Osteoblast (primary cell): ENCODE results near the gene FGFR3. TPM values are rescaled to one million over a fixed set of nuclear protein-coding genes. Genes with fewer than 3 reads are reported as not detected.

ENCODE experiments used
- DNase-seq: peaks from one replicate; pipeline ENCODE4 v3.0.0; 2011; ENCODE audit warnings: low spot score, mixed read lengths; ENCODE audit not compliant: insufficient read length; ENCODE audit errors: missing footprints
- H2AFZ ChIP-seq: 2 replicates; pipeline ENCODE4 v1.6.0; 2011; ENCODE audit warnings: mild to moderate bottlenecking, low read length
- H3K27ac ChIP-seq: 2 replicates; pipeline ENCODE4 v1.5.1; 2011; ENCODE audit warnings: mild to moderate bottlenecking, low read depth, low read length, moderate library complexity
- H3K27me3 ChIP-seq: 2 replicates; pipeline ENCODE4 v1.6.0; 2012; ENCODE audit warnings: mild to moderate bottlenecking, control low read depth, inconsistent platforms, low read length, moderate library complexity; ENCODE audit not compliant: insufficient read depth
- H3K36me3 ChIP-seq: 2 replicates; pipeline ENCODE4 v1.5.1; 2011; ENCODE audit warnings: mild to moderate bottlenecking, low read length, control low read depth, moderate library complexity; ENCODE audit not compliant: insufficient read depth
- H3K4me1 ChIP-seq: 2 replicates; pipeline ENCODE4 v1.5.1; 2011; ENCODE audit warnings: mild to moderate bottlenecking, low read length, control low read depth, moderate library complexity; ENCODE audit not compliant: insufficient read depth
- H3K4me2 ChIP-seq: 2 replicates; pipeline ENCODE4 v1.6.0; 2011; ENCODE audit warnings: mild to moderate bottlenecking, low read length; ENCODE audit not compliant: insufficient read depth
- H3K4me3 ChIP-seq: fragments of 200-600 bp; sonication (generic); 3 replicates; pipeline ENCODE4 v1.5.1; 2012; ENCODE audit warnings: mild to moderate bottlenecking, low read length, inconsistent platforms; ENCODE audit not compliant: insufficient read depth
- H3K79me2 ChIP-seq: 2 replicates; pipeline ENCODE4 v1.6.0; 2012; ENCODE audit warnings: mild to moderate bottlenecking, low read length, control low read depth, inconsistent platforms; ENCODE audit not compliant: insufficient read depth
- H3K9me3 ChIP-seq: 2 replicates; pipeline ENCODE4 v1.5.1; 2011; ENCODE audit warnings: low read depth, low read length, control low read depth
- H4K20me1 ChIP-seq: 2 replicates; pipeline ENCODE4 v1.6.0; 2012; ENCODE audit warnings: mild to moderate bottlenecking, low read length, control low read depth; ENCODE audit not compliant: insufficient read depth
- CTCF ChIP-seq: IDR thresholded peaks from 2 replicates; pipeline ENCODE4 v1.5.1; 2011; ENCODE audit warnings: mild to moderate bottlenecking, low read depth, low read length, moderate library complexity; ENCODE audit errors: extremely low read depth
- total RNA-seq: library from RNA; depleted of rRNA; stranded (reverse); fragments of >200 nt; gene quantifications from 2 replicates; pipeline ENCODE4 v1.2.3, GENCODE V29; 2012

Gene FGFR3
- total RNA-seq, 1 donor: 0.36 TPM

GRCh38 chr4:1752284-1753041, 40.6 kb upstream of the FGFR3 start:
- H3K27ac ChIP-seq: no peak overlapping the region
- no peak for TF ChIP-seq CTCF
- H3K4me2 ChIP-seq: no peak overlapping the region
- H3K9me3 ChIP-seq: no peaks in the 10 kb centered on the region
- no peak for DNase-seq
- no peak overlapping the region for H3K4me3 ChIP-seq
- no peaks in the 10 kb centered on the region for H3K36me3 ChIP-seq
- H4K20me1 ChIP-seq: no peaks in the 10 kb centered on the region
- H3K4me1 ChIP-seq: no peaks in the 10 kb centered on the region
- H2AFZ ChIP-seq: no peak overlapping the region
- H3K79me2 ChIP-seq: no peaks in the 10 kb centered on the region
- no peaks in the 10 kb centered on the region for H3K27me3 ChIP-seq

- Histone ChIP-seq H4K20me1 (no peaks in the 10 kb centered on the region), H3K9me3 (no peaks in the 10 kb centered on the region), H3K27me3 (no peaks in the 10 kb centered on the region), H3K79me2 (no peaks in the 10 kb centered on the region), H3K4me3 (no peak overlapping the region), H3K36me3 (no peaks in the 10 kb centered on the region), H2AFZ (no peak overlapping the region), H3K4me1 (no peaks in the 10 kb centered on the region), H3K4me2 (no peak overlapping the region), H3K27ac (no peak overlapping the region)
- TF ChIP-seq CTCF: no peak
- no peak for DNase-seq
Measured at GRCh38 chr4:1753294-1753696, 39.8 kb upstream of the FGFR3 start.

- no peak overlapping the region for H3K4me2 ChIP-seq
- no peaks in the 10 kb centered on the region for H4K20me1 ChIP-seq
- TF ChIP-seq CTCF: no peak
- H3K4me3 ChIP-seq: no peak overlapping the region
- no peak overlapping the region for H2AFZ ChIP-seq
- no peaks in the 10 kb centered on the region for H3K36me3 ChIP-seq
- H3K4me1 ChIP-seq: no peaks in the 10 kb centered on the region
- no peaks in the 10 kb centered on the region for H3K9me3 ChIP-seq
- H3K27me3 ChIP-seq: no peaks in the 10 kb centered on the region
- H3K79me2 ChIP-seq: no peaks in the 10 kb centered on the region
- DNase-seq: no peak
- H3K27ac ChIP-seq: no peak overlapping the region
Measured at GRCh38 chr4:1753697-1754311, 39.3 kb upstream of the FGFR3 start.

- no peak overlapping the region for H3K27ac ChIP-seq
- no peak overlapping the region for H2AFZ ChIP-seq
- H3K4me1 ChIP-seq: no peaks in the 10 kb centered on the region
- no peaks in the 10 kb centered on the region for H3K27me3 ChIP-seq
- no peak for DNase-seq
- no peak overlapping the region for H3K4me2 ChIP-seq
- no peaks in the 10 kb centered on the region for H3K9me3 ChIP-seq
- H3K4me3 ChIP-seq: no peak overlapping the region
- H3K36me3 ChIP-seq: no peaks in the 10 kb centered on the region
- no peaks in the 10 kb centered on the region for H3K79me2 ChIP-seq
- TF ChIP-seq CTCF: no peak
- no peaks in the 10 kb centered on the region for H4K20me1 ChIP-seq
Measured at GRCh38 chr4:1754336-1754735, 38.8 kb upstream of the FGFR3 start.
